Upper lobe of left lung (tissue), 6 donors: ENCODE measurements around the gene PIGBOS1. TPM values are rescaled to one million over a fixed set of nuclear protein-coding genes. Genes with fewer than 3 reads are reported as not detected.

Experiments used
- ATAC-seq, 2 donors: fragments of 200-7000 bp; cut with Tn5 transposase; one replicate each; pipeline ENCODE4 v1.9.1; 2022; ENCODE audit warnings: mild to moderate bottlenecking in 2 of 2, moderate library complexity in 2 of 2; ENCODE audit not compliant: low FRiP score in 2 of 2
- DNase-seq, 2 donors: peaks; one replicate each; pipeline ENCODE4 v3.0.0-alpha.2; 2019 to 2020
- H3K27ac ChIP-seq, 4 donors: fragments of 200-600 bp; sonication (generic); one replicate each; pipeline ENCODE4 v1.5.1; 2016 to 2019
- H3K27me3 ChIP-seq, 4 donors: fragments of 200-600 bp; sonication (generic); one replicate each; pipeline ENCODE4 v1.5.1; 2017 to 2019
- H3K36me3 ChIP-seq, 4 donors: fragments of 200-600 bp; sonication (generic); one replicate each; pipeline ENCODE4 v1.5.1; 2016 to 2019
- H3K4me1 ChIP-seq, 4 donors: fragments of 200-600 bp; sonication (generic); one replicate each; pipeline ENCODE4 v1.5.1; 2018 to 2019
- H3K4me3 ChIP-seq, 4 donors: fragments of 200-600 bp; sonication (generic); one replicate each; pipeline ENCODE4 v1.5.1; 2017 to 2019; ENCODE audit warnings: mild to moderate bottlenecking in 2 of 4, moderate library complexity in 1 of 4
- H3K9me3 ChIP-seq, 4 donors: fragments of 200-600 bp; sonication (generic); one replicate each; pipeline ENCODE4 v1.5.1; 2018 to 2019
- CTCF ChIP-seq, 6 experiments: fragments of 450-650 bp in 4 of 6; fragments of 200-600 bp in 2 of 6; sonication (generic) in 2 of 6; IDR thresholded peaks; one replicate each; pipeline ENCODE4 v1.5.1; 2016 to 2019; ENCODE audit warnings: antibody characterized with exemption in 6 of 6
- EP300 ChIP-seq, 4 donors: sonication (generic); formaldehyde crosslinking; IDR thresholded peaks; one replicate each; pipeline ENCODE4 v1.5.1; 2017; ENCODE audit warnings: antibody characterized with exemption in 4 of 4, control low read depth in 2 of 4
- POLR2A ChIP-seq, 4 donors: fragments of 450-650 bp; IDR thresholded peaks; one replicate each; pipeline ENCODE4 v1.5.1; 2016 to 2017; ENCODE audit warnings: antibody characterized with exemption in 4 of 4, mild to moderate bottlenecking in 2 of 4
- POLR2AphosphoS5 ChIP-seq, 2 donors: sonication (generic); formaldehyde crosslinking; IDR thresholded peaks; one replicate each; pipeline ENCODE4 v1.5.1; 2017; ENCODE audit warnings: antibody characterized with exemption in 2 of 2
- WGBS, 2 donors: methylation state at CpG; one replicate each; pipeline ENCODE4 v1.1.5; 2017 to 2018; 5-methylcytosine and 5-hydroxymethylcytosine counted together
- total RNA-seq, 6 donors: library from RNA; depleted of rRNA in 4 of 6; stranded (reverse); fragments of >200 nt in 4 of 6; gene quantifications; one replicate each; pipeline versions ENCODE4 v1.1.0 to v1.2.1, GENCODE V29; 2016 to 2021
- donor health status: DM: no; HTN: no; CAD: no; lungs with moderate emphysema.
- donor health status: DM: no; HTN: yes; CAD: no; lungs with severe emphysema.

PIGBOS1 gene
- total RNA-seq, 6 donors from 2014 or later, result 3.1 to 16.9 (median 10.1) TPM

- DNase-seq (peak in 1 of 2 donors; percentile 77), ATAC-seq (peak in 1 of 2 donors; percentile 61)
- H3K36me3 ChIP-seq, result no peaks in the 10 kb centered on the region
- no peak overlapping the region for H3K4me3 ChIP-seq
- WGBS, 2 donors, result 50 to 70% methylated on average over 4 of the region's 4 CpGs
- H3K27ac ChIP-seq, result peak overlapping the region; percentile 51 to 85 (median 60)
- peaks cover 52 to 71% (median 63%) of the 10 kb centered on the region in 4 donors for H3K4me1 ChIP-seq
- H3K27me3 ChIP-seq, result no peaks in the 10 kb centered on the region
- no peak for TF ChIP-seq POLR2AphosphoS5 (IDR thresholded peaks at IDR 0.05)
- no peak for TF ChIP-seq EP300 (IDR thresholded peaks at IDR 0.05)
- no peak for TF ChIP-seq CTCF (IDR thresholded peaks at IDR 0.05)
- no peak for TF ChIP-seq POLR2A (IDR thresholded peaks at IDR 0.05)
- H3K9me3 ChIP-seq, result no peaks in the 10 kb centered on the region
These were observed 39.1 kb downstream of the PIGBOS1 start for GRCh38 chr15:55279746-55280351.

- H3K4me1 ChIP-seq, result peaks cover 46 to 65% (median 57%) of the 10 kb centered on the region in 4 donors
- WGBS, 2 donors, result 90 to 93% methylated on average over 2 of the region's 2 CpGs
- DNase-seq (no peak), ATAC-seq (no peak)
- H3K27me3 ChIP-seq, result no peaks in the 10 kb centered on the region
- no peak overlapping the region for H3K4me3 ChIP-seq
- no peak for TF ChIP-seq POLR2A (IDR thresholded peaks at IDR 0.05)
- no peak for TF ChIP-seq EP300 (IDR thresholded peaks at IDR 0.05)
- TF ChIP-seq POLR2AphosphoS5 (IDR thresholded peaks at IDR 0.05), result no peak
- TF ChIP-seq CTCF (IDR thresholded peaks at IDR 0.05), result no peak
- H3K9me3 ChIP-seq, result no peaks in the 10 kb centered on the region
- peak overlapping the region; percentile 51 to 85 (median 60) for H3K27ac ChIP-seq
- no peaks in the 10 kb centered on the region for H3K36me3 ChIP-seq
These were observed 39.7 kb downstream of the PIGBOS1 start for GRCh38 chr15:55279100-55279745.

- H3K27me3 ChIP-seq, result no peaks in the 10 kb centered on the region
- no peak for ATAC-seq
- WGBS, 2 donors, result 67 to 86% methylated on average over 2 of the region's 2 CpGs
- no peaks in the 10 kb centered on the region for H3K36me3 ChIP-seq
- DNase-seq, result no peak
- H3K9me3 ChIP-seq, result no peaks in the 10 kb centered on the region
- peak overlapping the region; percentile 50 to 85 (median 64) for H3K27ac ChIP-seq
- peaks cover 31 to 51% (median 42%) of the 10 kb centered on the region in 4 donors for H3K4me1 ChIP-seq
- no peak overlapping the region for H3K4me3 ChIP-seq
- TF ChIP-seq EP300 (IDR thresholded peaks at IDR 0.05) (no peak), CTCF (IDR thresholded peaks at IDR 0.05) (no peak), POLR2AphosphoS5 (IDR thresholded peaks at IDR 0.05) (no peak), POLR2A (IDR thresholded peaks at IDR 0.05) (no peak)
These were observed 41.2 kb downstream of the PIGBOS1 start for GRCh38 chr15:55277715-55278114.

GRCh38 chr15:55277116-55277564 is 41.8 kb downstream of the PIGBOS1 start:
- DNase-seq (no peak), ATAC-seq (no peak)
- H3K27ac ChIP-seq, result peak overlapping the region; percentile 50 to 85 (median 64)
- no peak overlapping the region for H3K4me3 ChIP-seq
- TF ChIP-seq POLR2A (IDR thresholded peaks at IDR 0.05), result no peak
- TF ChIP-seq CTCF (IDR thresholded peaks at IDR 0.05), result no peak
- no peak for TF ChIP-seq POLR2AphosphoS5 (IDR thresholded peaks at IDR 0.05)
- no peak for TF ChIP-seq EP300 (IDR thresholded peaks at IDR 0.05)
- no peaks in the 10 kb centered on the region for H3K27me3 ChIP-seq
- peaks cover 25 to 45% (median 36%) of the 10 kb centered on the region in 4 donors for H3K4me1 ChIP-seq
- no peaks in the 10 kb centered on the region for H3K36me3 ChIP-seq
- 28 to 33% methylated on average over 7 of the region's 7 CpGs for WGBS, 2 donors
- H3K9me3 ChIP-seq, result no peaks in the 10 kb centered on the region
